HEK293 (cell line): ENCODE data around the gene MDN1.
"Not testable (repeated sequence)": the region's sequence is repeated elsewhere in the genome, so short reads cannot be mapped to it uniquely, and the experiment has no call there.

ENCODE experiments used
- CTCF ChIP-seq: fragments of 450-650 bp; formaldehyde crosslinking; IDR thresholded peaks from 2 replicates; pipeline ENCODE4 v1.5.1; 2016; ENCODE audit warnings: missing biosample characterization, missing genetic modification characterization
- REPIN1 ChIP-seq: fragments of 450-650 bp; formaldehyde crosslinking; IDR thresholded peaks from 2 replicates; pipeline ENCODE4 v1.5.1; 2017; ENCODE audit warnings: missing biosample characterization, missing genetic modification characterization, low read depth
- SP3 ChIP-seq: fragments of 450-650 bp; formaldehyde crosslinking; IDR thresholded peaks from 2 replicates; pipeline ENCODE4 v1.5.1; 2016; ENCODE audit warnings: missing biosample characterization, missing genetic modification characterization
- TCF7L2 ChIP-seq: IDR thresholded peaks from 2 replicates; pipeline ENCODE4 v1.6.1; 2011; ENCODE audit warnings: low read depth, mild to moderate bottlenecking, inconsistent platforms, low read length, moderate library complexity, borderline replicate concordance
- ZBTB21 ChIP-seq: fragments of 450-650 bp; formaldehyde crosslinking; IDR thresholded peaks from 2 replicates; pipeline ENCODE4 v1.5.1; 2017; ENCODE audit warnings: missing biosample characterization, missing genetic modification characterization
- ZNF175 ChIP-seq: fragments of 450-650 bp; formaldehyde crosslinking; IDR thresholded peaks from 2 replicates; pipeline ENCODE4 v1.5.1; 2016; ENCODE audit warnings: missing biosample characterization, missing genetic modification characterization
- ZNF404 ChIP-seq: fragments of 450-650 bp; formaldehyde crosslinking; IDR thresholded peaks from 2 replicates; pipeline ENCODE4 v1.5.1; 2017; ENCODE audit warnings: missing biosample characterization, missing genetic modification characterization
- ZNF639 ChIP-seq: fragments of 450-650 bp; formaldehyde crosslinking; IDR thresholded peaks from 2 replicates; pipeline ENCODE4 v1.5.1; 2016; ENCODE audit warnings: missing biosample characterization, missing genetic modification characterization
- ZNF830 ChIP-seq: fragments of 450-650 bp; IDR thresholded peaks from 2 replicates; pipeline ENCODE4 v1.5.0; 2018; ENCODE audit warnings: missing biosample characterization, missing genetic modification characterization, low read depth, mild to moderate bottlenecking, moderate library complexity

GRCh38 chr6:89847513-89847912 is 27.9 kb upstream of the MDN1 start:
- TF ChIP-seq ZNF404 (tag by site-specific recombination); ZNF639 (tag by site-specific recombination); REPIN1 (tag by site-specific recombination); CTCF (tag by site-specific recombination); SP3 (tag by site-specific recombination); ZNF830; ZNF175 (tag by site-specific recombination); ZBTB21 (tag by site-specific recombination); TCF7L2: not testable (repeated sequence)
